GM23248 (cell line): ENCODE results near the gene ISCU. TPM values are rescaled to one million over a fixed set of nuclear protein-coding genes. Genes with fewer than 3 reads are reported as not detected.

ENCODE experiments used
- DNase-seq: peaks from one replicate; pipeline ENCODE4 v3.0.0-alpha.2; 2015
- H2AFZ ChIP-seq: fragments of 200-600 bp; sonication (generic); 2 replicates; pipeline ENCODE4 v1.6.1; 2016; ENCODE audit warnings: antibody characterized with exemption
- H3F3A ChIP-seq: fragments of 200-600 bp; sonication (generic); 2 replicates; pipeline ENCODE4 v1.6.1; 2016; ENCODE audit warnings: mild to moderate bottlenecking, antibody characterized with exemption, mixed run types; ENCODE audit not compliant: insufficient read depth
- H3K27ac ChIP-seq: fragments of 200-600 bp; sonication (generic); 2 replicates; pipeline ENCODE4 v1.5.1; 2016; ENCODE audit warnings: mild to moderate bottlenecking
- H3K27me3 ChIP-seq: fragments of 200-600 bp; sonication (generic); replicated peaks from 2 replicates; pipeline ENCODE4 v1.6.1; 2016; ENCODE audit warnings: mild to moderate bottlenecking; ENCODE audit not compliant: insufficient read depth
- H3K36me3 ChIP-seq: fragments of 200-600 bp; sonication (generic); 2 replicates; pipeline ENCODE4 v1.6.1; 2016; ENCODE audit warnings: low read depth, mild to moderate bottlenecking
- H3K4me1 ChIP-seq: fragments of 200-600 bp; sonication (generic); 2 replicates; pipeline ENCODE4 v1.6.1; 2016; ENCODE audit warnings: mild to moderate bottlenecking; ENCODE audit not compliant: insufficient read depth
- H3K4me2 ChIP-seq: fragments of 200-600 bp; sonication (generic); one replicate; pipeline ENCODE4 v1.6.1; 2016; ENCODE audit warnings: mild to moderate bottlenecking; ENCODE audit not compliant: unreplicated experiment
- H3K4me3 ChIP-seq: fragments of 200-600 bp; sonication (generic); 2 replicates; pipeline ENCODE4 v1.5.1; 2016; ENCODE audit warnings: mild to moderate bottlenecking
- H3K79me2 ChIP-seq: fragments of 200-600 bp; sonication (generic); 2 replicates; pipeline ENCODE4 v1.6.1; 2016; ENCODE audit warnings: mild to moderate bottlenecking; ENCODE audit not compliant: insufficient read depth
- H3K9ac ChIP-seq: fragments of 200-600 bp; sonication (generic); 2 replicates; pipeline ENCODE4 v1.6.1; 2016; ENCODE audit warnings: mild to moderate bottlenecking
- H3K9me2 ChIP-seq: fragments of 200-600 bp; sonication (generic); 2 replicates; pipeline ENCODE4 v1.6.1; 2016; ENCODE audit warnings: mixed run types, mild to moderate bottlenecking, moderate library complexity; ENCODE audit not compliant: insufficient read depth
- H3K9me3 ChIP-seq: fragments of 200-600 bp; sonication (generic); one replicate; pipeline ENCODE4 v1.6.1; 2017; ENCODE audit warnings: low read depth
- H4K20me1 ChIP-seq: fragments of 200-600 bp; sonication (generic); 2 replicates; pipeline ENCODE4 v1.6.0; 2016; ENCODE audit not compliant: insufficient read depth
- EZH2 ChIP-seq: fragments of 200-600 bp; sonication (generic); IDR thresholded peaks from 2 replicates; pipeline ENCODE4 v1.6.1; 2018; ENCODE audit warnings: antibody characterized with exemption, mild to moderate bottlenecking; ENCODE audit not compliant: insufficient read depth, poor library complexity, severe bottlenecking
- EZH2phosphoT487 ChIP-seq: fragments of 200-600 bp; sonication (generic); IDR thresholded peaks from 2 replicates; pipeline ENCODE4 v1.6.1; 2018; ENCODE audit warnings: antibody characterized with exemption, moderate library complexity, mild to moderate bottlenecking, low read depth; ENCODE audit not compliant: insufficient read depth
- WGBS, 2 experiments: methylation state at CpG; one replicate each; pipeline ENCODE4 v1.1.6; 2015 to 2017; ENCODE audit warnings: low lambda C conversion rate in 2 of 2, low coverage in 1 of 2; ENCODE audit errors: missing lambda C conversion rate in 2 of 2; 5-methylcytosine and 5-hydroxymethylcytosine counted together
- in situ Hi-C: fragments of 300-500 bp; cut with MboI; formaldehyde crosslinking; loops from 2 replicates; pipeline ENCODE4 v1.15.0; 2020
- polyA plus RNA-seq: library from polyadenylated mRNA; unstranded; fragments of >200 nt; fragmentation: Nextera tagmentation; extraction: Ambion mirVana; gene quantifications from 2 replicates; pipeline ENCODE4 v1.2.1, GENCODE V29; 2016
- total RNA-seq: library from RNA; depleted of rRNA; stranded (reverse); fragments of >200 nt; shearing (Covaris generic); gene quantifications from 2 replicates; pipeline ENCODE4 v1.2.3, GENCODE V29; 2014

Gene ISCU
- total and polyA plus RNA-seq, 2 experiments from 2014 or later = 159 to 237 TPM

DNA sequence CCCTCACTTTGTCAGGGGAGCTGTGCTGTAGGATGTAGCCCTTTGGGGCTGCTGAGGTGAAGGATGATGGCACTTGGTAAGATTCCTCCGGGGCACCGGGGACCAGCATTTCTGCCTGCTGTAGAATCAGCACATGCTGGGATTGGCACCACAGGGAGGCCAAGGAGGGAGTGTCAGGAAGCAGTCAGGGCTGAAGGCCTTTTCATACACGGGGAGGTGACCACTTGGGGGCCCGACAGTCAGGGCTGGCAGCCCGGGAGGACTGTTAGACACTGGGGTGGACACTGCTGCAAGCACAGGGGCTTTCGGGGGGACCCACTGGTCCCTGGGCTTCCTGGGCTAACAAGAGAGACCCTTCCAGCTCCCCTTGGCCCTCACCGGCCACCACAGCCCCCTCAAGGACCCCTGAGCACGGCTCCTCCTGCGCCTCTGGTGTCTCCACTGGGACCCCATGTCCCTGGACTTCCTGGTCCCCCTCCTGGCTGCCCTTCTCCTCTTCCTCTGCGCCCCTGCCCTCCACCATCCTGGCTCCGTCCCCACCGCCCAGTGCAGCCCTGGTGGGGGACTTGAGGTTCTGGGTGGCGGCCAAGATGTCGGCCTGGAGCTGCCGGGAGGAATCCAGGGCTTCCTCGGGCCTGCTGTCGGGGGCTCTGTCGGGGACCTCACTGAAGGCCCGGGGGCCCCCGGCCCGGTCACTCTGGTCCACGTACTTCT, 29.0 kb downstream of the ISCU start:
- Histone ChIP-seq H2AFZ (no peak overlapping the region), H3K9me3 (no peaks in the 10 kb centered on the region), H3K79me2 (peaks cover 26% of the 10 kb centered on the region), H3K9ac (no peak overlapping the region), H3F3A (no peaks in the 10 kb centered on the region), H3K4me1 (peaks cover 20% of the 10 kb centered on the region), H3K4me2 (no peak overlapping the region), H3K9me2 (no peaks in the 10 kb centered on the region), H3K27me3 (no peaks in the 10 kb centered on the region), H3K36me3 (no peaks in the 10 kb centered on the region), H3K27ac (no peak overlapping the region), H4K20me1 (no peaks in the 10 kb centered on the region), H3K4me3 (no peak overlapping the region)
- WGBS, 2 experiments = 82 to 86% methylated on average over 12 to 22 of the region's 22 CpGs
- no peak for DNase-seq
- TF ChIP-seq EZH2phosphoT487 (no peak), EZH2 (no peak)
- in situ Hi-C loops = no loop called here

- in situ Hi-C loops = no loop called here
- Histone ChIP-seq H3K4me2 (no peak overlapping the region), H3K27me3 (no peaks in the 10 kb centered on the region), H3K79me2 (peaks cover 34% of the 10 kb centered on the region), H3K9me2 (no peaks in the 10 kb centered on the region), H3K36me3 (no peaks in the 10 kb centered on the region), H3K4me1 (peaks cover 28% of the 10 kb centered on the region), H3K9ac (no peak overlapping the region), H3K9me3 (no peaks in the 10 kb centered on the region), H2AFZ (no peak overlapping the region), H4K20me1 (no peaks in the 10 kb centered on the region), H3K27ac (no peak overlapping the region), H3F3A (no peaks in the 10 kb centered on the region), H3K4me3 (no peak overlapping the region)
- DNase-seq = no peak
- 89 to 91% methylated on average over 24 to 25 of the region's 25 CpGs for WGBS, 2 experiments
- no peak for TF ChIP-seq EZH2phosphoT487
- no peak for TF ChIP-seq EZH2
Measured at GRCh38 chr12:108592033-108592909, 29.9 kb downstream of the ISCU start.

DNA sequence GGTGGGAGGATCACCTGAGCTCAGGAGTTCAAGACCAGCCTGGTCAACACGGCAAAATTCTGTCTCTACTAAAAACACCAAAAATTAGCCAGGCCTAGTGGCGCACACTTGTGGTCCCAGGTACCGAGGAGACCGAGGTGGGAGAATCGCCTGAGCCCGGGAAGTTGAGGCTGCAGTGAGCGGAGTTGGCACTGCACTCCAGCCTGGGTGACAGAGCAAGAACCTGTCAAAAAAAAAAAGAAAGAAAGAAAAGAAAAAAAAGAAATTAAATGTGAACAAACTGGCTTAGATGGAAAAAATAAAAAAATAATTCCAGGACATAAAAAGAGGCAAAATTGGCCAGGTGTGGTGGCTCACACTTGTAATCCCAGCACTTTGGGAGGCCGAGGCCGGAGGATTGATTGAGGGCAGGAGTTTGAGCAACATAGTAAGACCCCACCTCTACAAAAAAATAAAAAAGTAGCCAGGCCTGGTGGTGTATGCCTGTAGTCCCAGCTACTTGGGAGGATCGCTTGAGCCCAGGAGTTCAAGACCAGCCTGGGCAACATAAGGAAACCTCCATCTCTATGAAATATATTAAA, 32.0 kb downstream of the ISCU start:
- Histone ChIP-seq H3K4me2 (no peak overlapping the region), H2AFZ (0 out of 2 replicates have a peak overlapping the region, but pooled peaks have one; percentile 20), H3K79me2 (peaks cover 35% of the 10 kb centered on the region), H4K20me1 (no peaks in the 10 kb centered on the region), H3K4me1 (peaks cover 19% of the 10 kb centered on the region), H3K36me3 (no peaks in the 10 kb centered on the region), H3F3A (no peaks in the 10 kb centered on the region; the same call in 1 of the 2 replicates), H3K9me3 (no peaks in the 10 kb centered on the region), H3K27ac (no peak overlapping the region), H3K9me2 (no peaks in the 10 kb centered on the region), H3K4me3 (no peak overlapping the region), H3K27me3 (no peaks in the 10 kb centered on the region), H3K9ac (no peak overlapping the region)
- TF ChIP-seq EZH2phosphoT487 (no peak), EZH2 (no peak)
- DNase-seq = no peak
- WGBS, 2 experiments = 97% methylated on average over 10 of the region's 10 CpGs
- in situ Hi-C loops = no loop called here

DNA sequence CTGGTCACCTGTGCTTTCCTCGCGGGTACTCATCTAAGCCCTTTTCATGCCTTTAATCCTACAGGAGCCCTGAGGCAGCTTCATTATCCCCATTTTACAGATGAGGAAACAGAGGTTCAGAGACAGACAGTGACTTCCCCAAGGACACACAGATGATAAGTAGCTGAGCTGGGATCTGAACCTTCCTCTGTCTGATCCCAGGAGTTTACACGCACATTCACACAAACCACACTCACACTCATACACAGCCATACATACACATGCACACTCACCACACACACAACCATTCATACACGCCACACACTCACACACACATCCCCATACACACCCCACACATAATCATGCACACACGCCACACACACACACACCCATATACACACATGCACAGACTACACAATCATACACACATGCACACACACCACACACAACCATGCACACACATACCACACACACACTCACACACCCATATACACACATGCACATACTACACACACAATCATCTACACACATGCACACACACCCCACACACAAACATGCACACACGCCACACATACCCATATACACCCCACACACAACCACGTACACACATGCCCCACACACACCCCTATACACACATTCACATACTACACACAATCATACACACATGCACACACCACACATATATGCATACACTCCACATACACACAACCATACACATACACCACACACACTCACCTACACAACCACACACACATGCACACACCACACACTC, 32.7 kb downstream of the ISCU start:
- Histone ChIP-seq H4K20me1 (no peaks in the 10 kb centered on the region), H2AFZ (no peak overlapping the region), H3K4me3 (peak overlapping the region; percentile 71; the same call in 1 of the 2 replicates), H3F3A (no peaks in the 10 kb centered on the region; the same call in 1 of the 2 replicates), H3K36me3 (no peaks in the 10 kb centered on the region), H3K27me3 (no peaks in the 10 kb centered on the region), H3K9ac (peak overlapping the region; percentile 54; the same call in 1 of the 2 replicates), H3K27ac (no peak overlapping the region), H3K4me2 (peak overlapping the region; percentile 75), H3K9me2 (no peaks in the 10 kb centered on the region), H3K79me2 (peaks cover 35% of the 10 kb centered on the region), H3K4me1 (peaks cover 18% of the 10 kb centered on the region), H3K9me3 (no peaks in the 10 kb centered on the region)
- DNase-seq = no peak
- in situ Hi-C loops = no loop called here
- TF ChIP-seq EZH2 (no peak), EZH2phosphoT487 (no peak)
- 95 to 97% methylated on average over 7 of the region's 7 CpGs for WGBS, 2 experiments
